Activated effector memory CD4-positive, alpha-beta T cell treated with anti-CD3 and anti-CD28 coated beads, Interleukin-2, amount 50 U/mL, for 16 hours (primary cell): ENCODE results near the gene SYTL4.
"Not testable (repeated sequence)": the region's sequence is repeated elsewhere in the genome, so short reads cannot be mapped to it uniquely, and the experiment has no call there.

Experiments used
- DNase-seq: peaks from one replicate; pipeline ENCODE4 v3.0.0-alpha.2; 2020

SYTL4 gene

GRCh38 chrX:100731441-100732281 lies at the start of gene SYTL4:
Gene SYTL4, minus strand, starts transcription at chrX:100732121. Its CDS starts 30,084 bp downstream, at chrX:100702037.
- no peak for DNase-seq

- not testable (repeated sequence) for DNase-seq
These were observed 37.5 kb upstream of the SYTL4 start for GRCh38 chrX:100769439-100769838.

GRCh38 chrX:100768679-100769338 lies 36.9 kb upstream of the SYTL4 start:
- DNase-seq: peak; percentile 93

GRCh38 chrX:100750883-100751282 lies 19.0 kb upstream of the SYTL4 start:
- DNase-seq: no peak

GRCh38 chrX:100748108-100748507 lies 16.2 kb upstream of the SYTL4 start:
- DNase-seq: no peak

- DNase-seq: no peak
These were observed 15.8 kb upstream of the SYTL4 start for GRCh38 chrX:100747703-100748102.

GRCh38 chrX:100747090-100747489 lies 15.2 kb upstream of the SYTL4 start:
- no peak for DNase-seq

- DNase-seq: no peak
These were observed 14.1 kb upstream of the SYTL4 start for GRCh38 chrX:100745806-100746537.

GRCh38 chrX:100745205-100745604 lies 13.3 kb upstream of the SYTL4 start:
- no peak for DNase-seq

- DNase-seq: no peak
These were observed 11.2 kb upstream of the SYTL4 start for GRCh38 chrX:100743009-100743607.

GRCh38 chrX:100724006-100724405 lies 7.9 kb downstream of the SYTL4 start:
- DNase-seq: not testable (repeated sequence)

GRCh38 chrX:100721328-100721727 lies 10.6 kb downstream of the SYTL4 start:
- DNase-seq: no peak

GRCh38 chrX:100720301-100720700 lies 11.6 kb downstream of the SYTL4 start:
- no peak for DNase-seq

GRCh38 chrX:100719139-100719538 lies 12.8 kb downstream of the SYTL4 start:
- DNase-seq: no peak

GRCh38 chrX:100717363-100717762 lies 14.6 kb downstream of the SYTL4 start:
- no peak for DNase-seq

GRCh38 chrX:100710816-100711215 lies 21.1 kb downstream of the SYTL4 start:
- no peak for DNase-seq

GRCh38 chrX:100704581-100705203 lies 27.2 kb downstream of the SYTL4 start:
- DNase-seq: no peak

GRCh38 chrX:100700809-100701208 lies 31.1 kb downstream of the SYTL4 start:
- DNase-seq: no peak

GRCh38 chrX:100698551-100698950 lies 33.4 kb downstream of the SYTL4 start:
- DNase-seq: no peak

- no peak for DNase-seq
These were observed 35.1 kb downstream of the SYTL4 start for GRCh38 chrX:100696699-100697351.

- DNase-seq: no peak
These were observed 35.9 kb downstream of the SYTL4 start for GRCh38 chrX:100695991-100696390.

GRCh38 chrX:100695302-100695701 lies 36.6 kb downstream of the SYTL4 start:
- no peak for DNase-seq
